ENCODE measurements around the gene PTPN12.
A peak's percentile ranks its signal among the peaks of the same experiment; 100 is the strongest.
"Not testable (repeated sequence)": the region's sequence is repeated elsewhere in the genome, so short reads cannot be mapped to it uniquely, and the experiment has no call there.

Gene PTPN12

DNA sequence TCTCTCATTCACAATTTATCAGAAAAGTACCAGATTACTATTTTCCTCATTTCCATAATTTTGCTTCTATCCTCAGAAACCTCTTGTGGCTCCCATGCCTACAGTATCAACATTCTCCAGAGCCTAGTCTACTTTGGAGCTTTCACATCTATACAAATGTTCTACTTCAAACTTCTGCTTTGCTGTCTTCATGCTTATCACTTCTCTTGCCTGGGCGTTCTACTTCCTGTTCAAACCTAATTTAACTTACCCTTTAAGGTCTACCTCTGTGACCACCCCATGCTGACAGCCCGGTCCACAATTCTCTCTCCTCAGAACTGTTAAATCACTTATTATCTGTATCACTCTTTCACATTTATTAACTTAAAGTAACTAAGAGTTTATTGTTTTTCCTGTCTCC lies 6.1 kb upstream of the PTPN12 start:
- no peak overlapping the region for H3K4me3 ChIP-seq (ENCODE audit: low read length)
- no peak for TF ChIP-seq ZNF274 (IDR thresholded peaks at IDR 0.05; ENCODE audit: low read depth, low read length)

DNA sequence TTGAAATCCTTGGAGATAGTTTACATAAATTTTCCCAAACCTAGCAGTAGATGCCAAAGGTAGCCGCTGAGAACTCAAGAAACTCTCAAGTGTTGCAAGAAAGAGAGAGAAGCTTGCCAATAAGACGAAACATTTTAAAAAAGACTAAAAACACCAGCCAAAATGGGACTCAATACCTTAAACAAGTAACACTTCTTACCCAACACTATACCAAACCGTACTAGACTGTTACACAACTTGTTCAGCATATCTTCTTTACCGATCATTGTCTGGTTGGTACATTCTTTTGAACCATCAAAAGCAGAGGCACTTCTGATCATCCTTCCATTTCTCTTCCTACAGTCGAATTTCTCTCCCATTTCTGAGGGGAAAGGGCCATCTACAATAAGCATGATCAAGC lies 4.8 kb upstream of the PTPN12 start:
- no peak overlapping the region for H3K4me3 ChIP-seq (ENCODE audit: low read length)
- TF ChIP-seq ZNF274 (IDR thresholded peaks at IDR 0.05; ENCODE audit: low read depth, low read length), result no peak

DNA sequence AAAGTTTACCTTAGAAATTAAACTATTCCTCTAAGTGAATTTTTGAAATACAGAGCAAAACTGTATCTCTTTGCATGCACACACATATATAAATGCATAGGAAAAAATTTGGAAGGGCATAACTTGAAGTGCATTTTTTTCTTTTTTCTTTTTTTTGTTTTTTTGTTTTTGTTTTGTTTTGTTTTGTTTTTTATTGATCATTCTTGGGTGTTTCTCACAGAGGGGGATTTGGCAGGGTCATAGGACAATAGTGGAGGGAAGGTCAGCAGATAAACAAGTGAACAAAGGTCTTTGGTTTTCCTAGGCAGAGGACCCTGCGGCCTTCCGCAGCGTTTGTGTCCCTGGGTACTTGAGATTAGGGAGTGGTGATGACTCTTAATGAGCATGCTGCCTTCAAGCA lies 4.4 kb upstream of the PTPN12 start:
- not testable (repeated sequence) for H3K4me3 ChIP-seq (ENCODE audit: low read length)

DNA sequence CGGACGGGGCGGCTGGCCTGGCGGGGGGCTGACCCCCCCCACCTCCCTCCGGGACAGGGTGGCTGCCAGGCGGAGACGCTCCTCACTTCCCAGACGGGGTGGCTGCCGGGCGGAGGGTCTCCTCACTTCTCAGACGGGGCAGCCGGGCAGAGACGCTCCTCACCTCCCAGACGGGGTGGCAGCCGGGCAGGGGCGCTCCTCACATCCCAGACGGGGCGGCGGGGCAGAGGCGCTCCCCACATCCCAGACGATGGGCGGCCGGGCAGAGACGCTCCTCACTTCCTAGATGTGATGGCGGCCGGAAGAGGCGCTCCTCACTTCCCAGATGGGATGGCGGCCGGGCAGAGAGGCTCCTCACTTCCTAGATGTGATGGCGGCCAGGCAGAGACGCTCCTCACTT lies 3.0 kb upstream of the PTPN12 start:
- H3K4me3 ChIP-seq (ENCODE audit: low read length), result not testable (repeated sequence)

GRCh38 chr7:77536017-77536412 lies 1.1 kb upstream of the PTPN12 start:
- peak overlapping the region; percentile 64 for H3K4me3 ChIP-seq (ENCODE audit: low read length)
- TF ChIP-seq ZNF274 (IDR thresholded peaks at IDR 0.05; ENCODE audit: low read depth, low read length), result no peak

DNA sequence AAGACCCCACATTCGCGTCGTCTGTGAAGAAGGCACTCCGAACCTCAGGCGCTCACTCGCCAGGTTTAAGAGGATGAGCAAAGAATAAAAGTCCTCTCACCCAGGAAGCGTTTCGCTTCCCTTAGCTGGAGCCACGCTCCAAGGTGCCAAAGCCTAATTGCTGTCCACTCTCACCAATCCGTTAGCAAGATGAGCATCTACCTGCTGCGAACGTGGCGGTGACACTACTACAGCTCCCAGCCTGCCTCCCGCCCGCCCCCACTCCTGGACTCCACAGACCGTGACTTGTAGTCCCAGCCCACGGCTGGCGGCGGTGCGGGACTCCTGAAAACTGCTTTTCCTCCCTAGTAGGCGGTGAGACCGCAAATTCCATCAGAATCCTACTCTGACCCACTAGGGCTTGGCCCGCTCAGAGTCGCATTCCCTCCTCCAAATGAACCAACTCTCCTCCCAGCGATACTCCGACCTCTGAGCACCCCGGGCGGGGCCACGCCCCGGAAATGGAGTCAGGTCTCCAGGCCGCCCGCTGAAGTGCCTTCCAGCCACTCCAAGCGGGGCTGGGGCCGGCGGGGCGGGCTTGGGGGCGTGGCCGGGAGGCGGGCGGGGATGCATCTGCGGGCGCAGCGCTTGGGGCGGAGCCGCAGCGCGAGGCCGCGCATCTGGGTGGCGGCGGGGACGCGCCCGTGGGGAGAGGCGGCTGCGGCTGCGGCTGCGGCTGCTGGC lies 521 bp upstream of the PTPN12 start:
- TF ChIP-seq ZNF274 (IDR thresholded peaks at IDR 0.05; ENCODE audit: low read depth, low read length), result no peak
- H3K4me3 ChIP-seq (ENCODE audit: low read length), result peak overlapping the region; percentile 64

GRCh38 chr7:77537778-77538280 lies 734 bp downstream of the PTPN12 start:
- peak overlapping the region; percentile 82 for H3K4me3 ChIP-seq (ENCODE audit: low read length)
- TF ChIP-seq ZNF274 (IDR thresholded peaks at IDR 0.05; ENCODE audit: low read depth, low read length), result no peak

- TF ChIP-seq ZNF274 (IDR thresholded peaks at IDR 0.05; ENCODE audit: low read depth, low read length), result no peak
Observed at GRCh38 chr7:77538281-77539212, 1.5 kb downstream of the PTPN12 start.

DNA sequence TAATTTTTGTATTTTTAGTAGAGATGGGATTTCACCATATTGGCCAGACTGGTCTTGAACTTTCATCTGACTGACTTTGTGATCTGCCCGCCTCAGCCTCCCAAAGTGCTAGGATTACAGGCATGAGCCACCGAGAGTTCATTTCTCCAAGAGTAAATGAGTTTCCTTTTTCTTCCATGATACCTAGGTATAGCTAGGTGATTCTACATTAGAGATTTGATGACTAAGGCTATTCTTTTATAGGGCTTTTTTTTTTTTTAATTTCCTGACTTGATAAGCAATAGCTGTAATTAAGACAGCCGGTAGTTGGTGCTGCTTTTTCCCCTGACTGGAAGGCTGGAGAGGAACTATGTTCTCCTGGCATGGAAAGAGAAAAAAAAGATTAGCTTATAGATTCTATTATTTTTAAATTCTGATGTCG lies 3.3 kb downstream of the PTPN12 start:
- H3K4me3 ChIP-seq (ENCODE audit: low read length), result no peak overlapping the region
- no peak for TF ChIP-seq ZNF274 (IDR thresholded peaks at IDR 0.05; ENCODE audit: low read depth, low read length)

More at GRCh38 chr7:77538281-77539212, 1.5 kb downstream of the PTPN12 start:
- H3K4me3 ChIP-seq (ENCODE audit: low read length), result peak overlapping the region; percentile 82

DNA sequence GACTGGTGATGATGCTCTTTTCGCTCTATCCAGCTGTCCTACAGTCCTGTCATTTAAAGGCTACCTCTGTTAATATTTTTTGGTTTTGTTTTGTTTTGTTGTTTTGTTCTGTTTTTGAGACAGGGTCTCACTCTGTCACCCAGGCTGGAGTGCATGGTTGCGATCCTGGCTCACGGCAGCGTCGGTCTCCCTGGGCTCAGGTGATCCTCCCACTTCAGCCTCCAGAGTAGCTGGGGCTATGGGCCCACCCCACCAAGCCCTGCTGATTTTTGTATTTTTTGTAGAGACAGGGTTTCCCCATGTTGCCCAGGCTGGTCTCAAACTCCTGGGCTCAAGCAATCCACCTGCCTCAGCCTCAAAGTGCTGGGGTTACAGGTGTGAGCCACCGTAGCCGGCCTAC lies 3.9 kb downstream of the PTPN12 start:
- not testable (repeated sequence) for H3K4me3 ChIP-seq (ENCODE audit: low read length)

DNA sequence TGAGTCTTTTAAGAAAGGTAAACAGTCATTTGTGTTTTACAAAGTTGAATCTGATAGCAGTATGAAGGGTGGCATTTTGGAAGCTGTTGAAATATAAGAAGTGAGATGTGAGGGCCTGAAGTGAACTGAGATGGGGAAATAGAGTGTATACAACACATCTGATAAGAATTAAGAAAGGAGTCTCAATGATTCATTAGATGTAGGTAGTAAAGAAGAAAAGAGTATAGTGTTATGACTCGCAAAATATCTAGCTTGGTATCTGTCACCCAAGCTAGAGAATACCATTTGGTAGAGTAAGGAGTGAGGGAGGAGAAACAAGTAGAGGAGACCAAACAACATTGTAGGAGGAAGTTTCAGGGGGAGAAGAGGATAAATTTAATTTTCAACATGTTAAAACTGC lies 5.3 kb downstream of the PTPN12 start:
- TF ChIP-seq ZNF274 (IDR thresholded peaks at IDR 0.05; ENCODE audit: low read depth, low read length), result no peak
- H3K4me3 ChIP-seq (ENCODE audit: low read length), result no peak overlapping the region

- TF ChIP-seq ZNF274 (IDR thresholded peaks at IDR 0.05; ENCODE audit: low read depth, low read length), result no peak
Observed at GRCh38 chr7:77542895-77543294, 5.8 kb downstream of the PTPN12 start.

GRCh38 chr7:77543910-77544309 lies 6.8 kb downstream of the PTPN12 start:
- TF ChIP-seq ZNF274 (IDR thresholded peaks at IDR 0.05; ENCODE audit: low read depth, low read length), result no peak
- no peak overlapping the region for H3K4me3 ChIP-seq (ENCODE audit: low read length)

More at GRCh38 chr7:77542895-77543294, 5.8 kb downstream of the PTPN12 start:
- H3K4me3 ChIP-seq (ENCODE audit: low read length), result no peak overlapping the region

DNA sequence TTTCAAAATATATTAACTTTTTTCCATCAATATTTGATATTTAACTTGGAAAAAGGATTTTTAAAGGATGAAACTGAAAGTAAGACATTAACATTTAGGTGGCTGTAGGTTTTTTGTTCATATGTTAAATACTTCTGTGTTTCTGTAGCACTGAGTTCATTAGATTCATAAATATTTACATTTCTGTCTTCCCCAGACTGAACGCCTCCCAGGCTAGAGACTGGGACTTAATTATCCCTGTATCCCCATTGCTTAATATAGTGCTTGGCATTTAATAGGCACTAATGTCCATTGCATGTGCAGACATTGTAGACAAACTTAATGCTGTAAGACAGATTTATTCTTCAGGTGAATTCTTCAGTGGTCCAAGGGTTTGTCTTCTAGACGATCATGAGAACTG lies 7.4 kb downstream of the PTPN12 start:
- H3K4me3 ChIP-seq (ENCODE audit: low read length), result no peak overlapping the region
- no peak for TF ChIP-seq ZNF274 (IDR thresholded peaks at IDR 0.05; ENCODE audit: low read depth, low read length)

GRCh38 chr7:77548206-77548605 lies 11.1 kb downstream of the PTPN12 start:
- no peak overlapping the region for H3K4me3 ChIP-seq (ENCODE audit: low read length)
- no peak for TF ChIP-seq ZNF274 (IDR thresholded peaks at IDR 0.05; ENCODE audit: low read depth, low read length)
